GM13976 (cell line): ENCODE results near the gene DDIAS.
A peak's percentile ranks its signal among the peaks of the same experiment; 100 is the strongest.
"Not testable (repeated sequence)": the region's sequence is repeated elsewhere in the genome, so short reads cannot be mapped to it uniquely, and the experiment has no call there.

Experiments
- DNase-seq: peaks from one replicate; pipeline ENCODE4 v3.0.0; 2012; ENCODE audit warnings: low spot score
- in situ Hi-C: fragments of 300-500 bp; cut with MboI; formaldehyde crosslinking; loops from one replicate; pipeline ENCODE4 v1.12.0; 2022; ENCODE audit warnings: low sequenced_read_pairs, mixed read lengths, inconsistent platforms; ENCODE audit not compliant: unreplicated experiment
- TF ChIP-seq, protein P1 (sequence below): IDR thresholded peaks from 2 replicates; pipeline ENCODE4 v1.5.1; 2012; ENCODE audit warnings: borderline replicate concordance, mild to moderate bottlenecking; ENCODE audit not compliant: insufficient read depth; ENCODE audit errors: extremely low read depth, missing control alignments, control extremely low read depth

The DDIAS gene

GRCh38 chr11:82944198-82944597 lies 42.7 kb downstream of the DDIAS start:
- DNase-seq = no peak
- in situ Hi-C loops = no loop called here
- TF ChIP-seq, protein P1, sequence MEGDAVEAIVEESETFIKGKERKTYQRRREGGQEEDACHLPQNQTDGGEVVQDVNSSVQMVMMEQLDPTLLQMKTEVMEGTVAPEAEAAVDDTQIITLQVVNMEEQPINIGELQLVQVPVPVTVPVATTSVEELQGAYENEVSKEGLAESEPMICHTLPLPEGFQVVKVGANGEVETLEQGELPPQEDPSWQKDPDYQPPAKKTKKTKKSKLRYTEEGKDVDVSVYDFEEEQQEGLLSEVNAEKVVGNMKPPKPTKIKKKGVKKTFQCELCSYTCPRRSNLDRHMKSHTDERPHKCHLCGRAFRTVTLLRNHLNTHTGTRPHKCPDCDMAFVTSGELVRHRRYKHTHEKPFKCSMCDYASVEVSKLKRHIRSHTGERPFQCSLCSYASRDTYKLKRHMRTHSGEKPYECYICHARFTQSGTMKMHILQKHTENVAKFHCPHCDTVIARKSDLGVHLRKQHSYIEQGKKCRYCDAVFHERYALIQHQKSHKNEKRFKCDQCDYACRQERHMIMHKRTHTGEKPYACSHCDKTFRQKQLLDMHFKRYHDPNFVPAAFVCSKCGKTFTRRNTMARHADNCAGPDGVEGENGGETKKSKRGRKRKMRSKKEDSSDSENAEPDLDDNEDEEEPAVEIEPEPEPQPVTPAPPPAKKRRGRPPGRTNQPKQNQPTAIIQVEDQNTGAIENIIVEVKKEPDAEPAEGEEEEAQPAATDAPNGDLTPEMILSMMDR = no peak

DNA sequence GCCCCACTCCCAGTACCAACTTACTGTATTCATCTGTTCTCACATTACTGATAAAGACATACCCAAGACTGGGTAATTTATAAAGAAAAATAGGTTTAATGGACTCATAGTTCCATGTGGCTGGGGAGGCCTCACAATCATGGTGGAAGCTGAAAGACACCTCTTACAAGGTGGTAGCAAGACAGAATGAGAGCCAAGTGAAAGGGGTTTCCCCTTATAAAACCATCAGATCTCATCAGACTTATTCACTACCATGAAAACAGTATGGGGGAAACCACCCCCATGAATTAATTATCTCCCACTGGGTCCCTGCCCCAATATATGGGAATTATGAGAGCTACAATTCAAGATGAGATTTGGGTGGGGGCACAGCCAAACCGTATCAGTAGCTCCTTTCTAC lies 43.5 kb downstream of the DDIAS start:
- in situ Hi-C loops, DNase-seq: not testable (repeated sequence)

DNA sequence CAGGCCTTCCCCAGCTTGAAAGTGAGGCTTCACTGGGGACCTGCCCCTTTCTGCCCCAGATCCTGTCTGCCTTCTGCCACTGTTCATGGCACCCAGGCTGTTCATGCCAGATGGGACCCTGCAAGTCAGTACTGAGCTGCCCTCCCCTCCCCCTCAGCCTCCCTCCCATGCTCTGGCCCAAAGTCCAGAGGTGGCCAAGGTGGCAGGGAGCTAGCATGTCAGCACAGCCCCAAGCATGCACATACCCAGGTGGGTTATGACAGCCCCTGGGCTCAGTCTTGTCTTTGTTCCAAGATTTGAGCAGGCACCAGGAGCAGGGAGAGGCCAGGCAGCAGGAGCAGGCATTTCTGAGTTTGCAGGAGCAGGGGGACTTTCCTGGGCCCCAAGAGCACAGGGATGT lies 44.1 kb downstream of the DDIAS start:
- DNase-seq = no peak
- TF ChIP-seq, protein P1 = no peak
- in situ Hi-C loops = no loop called here

- in situ Hi-C loops = no loop called here
- TF ChIP-seq, protein P1 = no peak
- DNase-seq = no peak
Measured at GRCh38 chr11:82949352-82949751, 47.8 kb downstream of the DDIAS start.

DNA sequence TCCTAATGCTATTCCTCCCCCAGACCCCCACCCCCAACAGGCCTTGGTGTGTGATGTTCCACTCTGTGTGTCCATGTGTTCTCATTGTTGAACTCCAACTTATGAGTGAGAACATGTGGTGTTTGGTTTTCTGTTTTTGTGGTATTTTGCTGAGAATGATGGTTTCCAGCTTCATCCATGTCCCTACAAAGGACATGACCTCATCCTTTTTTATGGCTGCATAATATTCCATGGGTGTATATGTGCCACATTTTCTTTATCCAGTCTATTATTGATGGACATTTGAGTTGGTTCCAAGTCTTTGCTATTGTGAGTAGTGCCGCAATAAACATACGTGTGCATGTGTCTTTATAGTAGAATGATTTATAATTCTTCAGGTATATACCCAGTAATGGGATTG lies 49.0 kb downstream of the DDIAS start:
- in situ Hi-C loops, DNase-seq: not testable (repeated sequence)

DNA sequence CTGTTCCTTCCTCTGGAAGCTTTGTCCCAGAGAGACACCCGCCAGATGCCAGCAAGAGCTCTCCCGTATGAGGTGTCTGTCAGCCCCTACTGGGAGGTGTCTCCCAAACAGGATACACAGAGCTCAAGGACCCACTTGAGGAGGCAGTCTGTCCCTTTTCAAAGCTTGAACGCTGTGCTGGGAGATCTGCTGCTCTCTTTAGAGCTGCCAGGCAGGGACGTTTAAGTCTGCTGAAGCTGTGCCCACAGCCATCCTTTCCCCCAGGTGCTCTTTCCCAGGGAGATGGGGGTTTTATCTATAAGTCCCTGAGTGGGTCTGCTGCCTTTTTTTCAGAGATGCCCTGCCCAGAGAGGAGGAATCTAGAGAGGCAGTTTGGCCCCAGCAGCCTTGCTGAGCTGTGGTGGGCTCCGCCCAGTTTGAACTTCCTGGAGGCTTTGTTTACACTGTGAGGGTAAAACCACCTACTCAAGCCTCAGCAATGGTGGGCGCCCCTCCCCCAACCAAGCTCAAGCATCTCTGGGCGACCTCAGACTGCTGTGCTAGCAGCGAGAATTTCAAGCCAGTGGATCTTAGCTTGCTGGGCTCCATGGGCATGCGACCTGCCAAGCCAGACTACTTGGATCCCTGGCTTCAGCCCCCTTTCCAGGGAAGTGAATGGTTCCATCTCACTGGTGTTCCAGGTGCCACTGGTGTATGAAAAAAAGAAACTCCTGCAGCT lies 54.4 kb downstream of the DDIAS start:
- DNase-seq, in situ Hi-C loops: not testable (repeated sequence)

- peak; percentile 41 for DNase-seq
- TF ChIP-seq, protein P1 = no peak
- in situ Hi-C loops = no loop called here
Measured at GRCh38 chr11:82959987-82960778, 58.6 kb downstream of the DDIAS start.

GRCh38 chr11:82960779-82961143 lies 59.2 kb downstream of the DDIAS start:
- in situ Hi-C loops = no loop called here
- DNase-seq = no peak
- TF ChIP-seq, protein P1 = no peak

DNA sequence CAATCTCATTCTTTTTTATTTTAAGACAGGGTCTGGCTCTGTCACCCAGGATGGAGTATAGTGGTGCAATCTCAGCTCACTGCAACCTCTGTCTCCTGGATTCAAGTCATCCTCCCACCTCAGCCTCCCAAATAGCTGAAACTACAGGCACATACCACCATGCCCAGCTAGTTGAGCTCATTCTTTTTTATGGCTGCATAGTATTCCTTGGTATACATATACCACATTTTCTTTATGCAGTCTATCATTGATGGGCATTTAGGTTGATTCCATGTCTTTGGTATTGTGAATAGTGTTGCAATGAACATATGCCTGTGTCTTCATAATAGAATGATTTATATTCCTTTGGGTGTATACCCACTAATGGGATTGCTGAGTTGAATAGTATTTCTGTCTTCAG lies 60.5 kb downstream of the DDIAS start:
- DNase-seq, in situ Hi-C loops: not testable (repeated sequence)
